Left ventricle myocardium inferior (tissue), 1 donor: ENCODE results near the gene MAML2. TPM values are rescaled to one million over a fixed set of nuclear protein-coding genes. Genes with fewer than 3 reads are reported as not detected.

ENCODE experiments used
- DNase-seq: peaks from one replicate; pipeline ENCODE4 v3.0.0-alpha.2; 2020
- H3K27ac ChIP-seq: fragments of 200-600 bp; replicated peaks from 2 replicates; pipeline ENCODE4 v1.8.0; 2021
- H3K27me3 ChIP-seq: fragments of 200-600 bp; 2 replicates; pipeline ENCODE4 v1.8.0; 2021; ENCODE audit warnings: low read depth
- H3K36me3 ChIP-seq: fragments of 200-600 bp; 2 replicates; pipeline ENCODE4 v1.8.0; 2021
- H3K4me1 ChIP-seq: fragments of 200-600 bp; 2 replicates; pipeline ENCODE4 v1.8.0; 2021
- H3K4me3 ChIP-seq: fragments of 200-600 bp; 2 replicates; pipeline ENCODE4 v1.8.0; 2021; ENCODE audit warnings: mild to moderate bottlenecking, moderate library complexity
- H3K9me3 ChIP-seq: fragments of 200-600 bp; replicated peaks from 2 replicates; pipeline ENCODE4 v1.8.0; 2021
- intact Hi-C: fragments of 100-400 bp; cut with micrococcal nuclease; formaldehyde crosslinking; loops from one replicate; pipeline ENCODE4 v1.11.0; 2022
- total RNA-seq: library from RNA; stranded (reverse); fragmentation: NEBNext Ultra II Directional; extraction: Animal tissue kit (Norgen Biotek cat#: 25700); gene quantifications from one replicate; pipeline ENCODE4 v1.2.1, GENCODE V29; 2021
- TF ChIP-seq, protein P1 (sequence below): fragments of 200-600 bp; IDR thresholded peaks from 2 replicates; pipeline ENCODE4 v1.8.0; 2021; ENCODE audit warnings: antibody characterized with exemption, mild to moderate bottlenecking, borderline replicate concordance
- donor health status: DM: no; HTN: yes; CAD: no; lungs with severe emphysema.

The MAML2 gene
- total RNA-seq, 1 donor from 2014 or later = 4.5 TPM

DNA sequence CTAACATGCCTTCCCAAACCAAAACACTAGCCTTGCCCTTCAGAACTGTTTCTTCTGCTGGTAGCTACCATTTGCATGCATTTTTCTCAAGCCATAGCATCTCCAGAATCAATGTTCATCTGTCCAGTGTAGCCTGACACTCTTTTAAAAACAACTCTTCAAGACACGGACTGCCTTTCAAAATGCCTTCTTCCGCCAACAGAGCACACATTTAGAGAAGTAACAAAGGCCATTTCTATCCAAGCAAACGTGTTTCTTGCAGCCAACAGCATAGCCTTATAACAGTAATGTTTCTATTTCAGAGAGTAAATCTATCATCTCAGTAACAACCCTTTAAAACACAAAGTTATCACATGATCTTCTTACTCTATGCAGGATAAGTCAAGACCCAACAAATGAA lies 275.8 kb downstream of the MAML2 start:
- Histone ChIP-seq H3K27ac (no peak overlapping the region), H3K4me3 (no peak overlapping the region), H3K36me3 (no peaks in the 10 kb centered on the region), H3K27me3 (no peaks in the 10 kb centered on the region), H3K9me3 (no peaks in the 10 kb centered on the region), H3K4me1 (peaks cover 12% of the 10 kb centered on the region)
- intact Hi-C loops = no loop called here
- DNase-seq = no peak
- TF ChIP-seq, protein P1, sequence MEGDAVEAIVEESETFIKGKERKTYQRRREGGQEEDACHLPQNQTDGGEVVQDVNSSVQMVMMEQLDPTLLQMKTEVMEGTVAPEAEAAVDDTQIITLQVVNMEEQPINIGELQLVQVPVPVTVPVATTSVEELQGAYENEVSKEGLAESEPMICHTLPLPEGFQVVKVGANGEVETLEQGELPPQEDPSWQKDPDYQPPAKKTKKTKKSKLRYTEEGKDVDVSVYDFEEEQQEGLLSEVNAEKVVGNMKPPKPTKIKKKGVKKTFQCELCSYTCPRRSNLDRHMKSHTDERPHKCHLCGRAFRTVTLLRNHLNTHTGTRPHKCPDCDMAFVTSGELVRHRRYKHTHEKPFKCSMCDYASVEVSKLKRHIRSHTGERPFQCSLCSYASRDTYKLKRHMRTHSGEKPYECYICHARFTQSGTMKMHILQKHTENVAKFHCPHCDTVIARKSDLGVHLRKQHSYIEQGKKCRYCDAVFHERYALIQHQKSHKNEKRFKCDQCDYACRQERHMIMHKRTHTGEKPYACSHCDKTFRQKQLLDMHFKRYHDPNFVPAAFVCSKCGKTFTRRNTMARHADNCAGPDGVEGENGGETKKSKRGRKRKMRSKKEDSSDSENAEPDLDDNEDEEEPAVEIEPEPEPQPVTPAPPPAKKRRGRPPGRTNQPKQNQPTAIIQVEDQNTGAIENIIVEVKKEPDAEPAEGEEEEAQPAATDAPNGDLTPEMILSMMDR = no peak

DNA sequence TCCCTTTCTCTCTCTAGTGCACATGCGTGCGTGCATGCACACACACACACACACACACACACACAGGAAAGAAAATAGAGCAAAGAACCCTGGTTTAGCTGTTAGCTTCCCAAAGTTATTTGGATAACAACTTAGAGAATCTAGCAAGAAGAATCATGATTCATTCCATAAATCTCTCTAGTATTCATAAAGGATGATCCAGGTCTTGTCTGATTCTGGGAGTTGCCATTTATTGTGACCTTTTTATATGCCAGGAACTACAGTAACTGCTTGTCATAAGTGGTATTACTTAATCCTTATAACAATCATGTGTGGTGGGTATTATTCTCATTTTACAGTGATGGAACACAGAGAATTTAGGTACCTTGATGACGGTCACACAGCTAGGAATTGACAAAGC lies 277.6 kb downstream of the MAML2 start:
- TF ChIP-seq, protein P1 = no peak
- H3K4me3 ChIP-seq = no peak overlapping the region

DNA sequence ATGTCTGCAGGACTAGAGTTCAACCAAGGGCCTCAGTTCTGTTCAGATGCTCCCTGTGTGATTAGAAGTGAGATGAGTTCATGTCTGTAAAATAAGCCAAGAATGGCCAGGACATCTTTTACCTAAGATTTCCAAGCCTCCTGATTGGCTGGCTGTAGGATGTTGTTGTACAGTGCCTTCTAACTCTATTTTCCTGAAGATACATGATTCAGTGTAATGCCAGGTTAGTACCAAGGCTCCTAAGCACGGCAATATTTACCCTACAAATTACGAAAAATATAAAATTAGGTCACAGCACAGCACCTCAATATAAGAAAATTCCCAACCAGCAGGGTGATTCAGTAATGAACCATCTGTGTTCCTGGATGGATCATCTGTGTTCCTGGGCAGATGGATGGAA lies 279.1 kb downstream of the MAML2 start:
- Histone ChIP-seq H3K4me3 (no peak overlapping the region), H3K9me3 (no peaks in the 10 kb centered on the region), H3K36me3 (no peaks in the 10 kb centered on the region), H3K27ac (no peak overlapping the region), H3K4me1 (peaks cover 17% of the 10 kb centered on the region), H3K27me3 (no peaks in the 10 kb centered on the region)
- intact Hi-C loops = no loop called here
- TF ChIP-seq, protein P1 = no peak
- DNase-seq = no peak

More for the DNA sequence above, 277.6 kb downstream of the MAML2 start:
- H3K36me3 ChIP-seq = no peaks in the 10 kb centered on the region
- H3K27ac ChIP-seq = no peak overlapping the region
- no peaks in the 10 kb centered on the region for H3K9me3 ChIP-seq
- no peaks in the 10 kb centered on the region for H3K27me3 ChIP-seq
- no peak for DNase-seq
- H3K4me1 ChIP-seq = peaks cover 17% of the 10 kb centered on the region
- intact Hi-C loops = no loop called here

DNA sequence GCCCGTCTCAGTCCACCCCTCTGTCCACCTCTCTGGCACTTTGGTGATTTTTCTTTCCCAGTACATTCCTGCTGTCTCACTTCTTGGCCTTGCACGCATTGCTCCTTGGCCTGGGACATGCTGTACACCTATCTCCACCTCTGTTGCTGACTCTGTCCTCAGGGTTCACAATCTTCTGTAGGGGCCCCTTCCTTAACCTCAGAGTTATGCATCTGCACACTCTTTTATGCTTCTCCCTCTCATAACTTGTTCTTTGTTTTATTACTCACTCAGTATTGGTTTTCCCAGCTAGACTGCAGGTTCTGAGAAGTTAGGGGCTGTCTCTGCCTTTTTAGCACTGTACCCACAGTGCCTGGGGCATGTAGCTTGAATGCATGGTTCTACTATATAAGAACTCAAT lies 279.9 kb downstream of the MAML2 start:
- Histone ChIP-seq H3K4me3 (no peak overlapping the region), H3K4me1 (peaks cover 17% of the 10 kb centered on the region), H3K27ac (no peak overlapping the region), H3K27me3 (no peaks in the 10 kb centered on the region), H3K9me3 (no peaks in the 10 kb centered on the region), H3K36me3 (no peaks in the 10 kb centered on the region)
- no peak for DNase-seq
- TF ChIP-seq, protein P1 = no peak
- intact Hi-C loops = no loop called here

DNA sequence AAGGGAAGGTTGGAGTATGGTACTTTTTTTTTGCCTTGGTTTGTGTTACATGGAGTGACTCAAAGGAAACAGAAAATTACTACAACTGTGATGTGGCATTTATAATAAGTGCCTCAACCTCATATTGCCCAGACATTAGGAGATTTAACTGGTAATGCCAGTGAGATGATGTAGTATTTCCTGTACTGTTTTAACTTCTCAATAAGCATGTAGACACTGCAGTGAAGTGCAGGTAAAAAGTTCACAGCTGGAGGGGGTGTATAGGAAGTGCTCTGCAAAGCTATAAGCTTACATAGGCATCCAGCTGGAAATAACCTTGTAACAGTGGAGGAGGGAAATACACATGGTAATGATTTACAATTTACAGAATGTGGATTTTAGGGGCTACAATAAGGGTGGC lies 280.9 kb downstream of the MAML2 start:
- no peaks in the 10 kb centered on the region for H3K27me3 ChIP-seq
- TF ChIP-seq, protein P1 = no peak
- H3K27ac ChIP-seq = no peak overlapping the region
- no peak for DNase-seq
- H3K9me3 ChIP-seq = no peaks in the 10 kb centered on the region
- peaks cover 17% of the 10 kb centered on the region for H3K4me1 ChIP-seq
- H3K36me3 ChIP-seq = no peaks in the 10 kb centered on the region
- no peak overlapping the region for H3K4me3 ChIP-seq
- intact Hi-C loops = no loop called here

DNA sequence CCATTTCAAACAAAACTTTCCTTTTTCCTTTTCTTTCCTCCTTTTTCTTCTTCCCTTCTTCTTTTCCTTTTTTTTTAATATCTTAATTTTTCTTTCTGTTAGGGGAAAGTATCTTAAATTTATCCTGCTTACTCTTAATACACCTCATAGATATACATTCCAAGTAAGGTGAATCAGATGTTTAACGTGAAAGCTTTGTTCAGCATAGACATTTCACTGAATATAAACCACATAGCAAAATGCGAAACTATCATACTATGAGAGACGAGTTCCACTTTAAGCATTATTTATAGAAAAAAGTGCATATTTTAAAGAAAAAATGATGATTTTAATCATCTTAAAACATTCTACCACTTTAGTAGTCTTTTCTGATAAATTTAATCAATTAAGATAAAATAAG lies 281.3 kb downstream of the MAML2 start:
- Histone ChIP-seq H3K4me1 (peaks cover 17% of the 10 kb centered on the region), H3K27ac (no peak overlapping the region)
- TF ChIP-seq, protein P1 = no peak

More for the DNA sequence above, 281.3 kb downstream of the MAML2 start:
- DNase-seq = no peak
- Histone ChIP-seq H3K27me3 (no peaks in the 10 kb centered on the region), H3K4me3 (no peak overlapping the region), H3K36me3 (no peaks in the 10 kb centered on the region), H3K9me3 (no peaks in the 10 kb centered on the region)
- intact Hi-C loops = no loop called here
